ENCODE data around the gene TXNRD2.

Gene TXNRD2

GRCh38 chr22:19870153-19871022 lies 71.2 kb downstream of the TXNRD2 start:
- no peak for TF ChIP-seq CTCF (IDR thresholded peaks at IDR 0.05)
- Histone ChIP-seq H3K27me3 (no peaks in the 10 kb centered on the region), H3K27ac (no peak overlapping the region)

GRCh38 chr22:19869497-19870152 lies 72.0 kb downstream of the TXNRD2 start:
- Histone ChIP-seq H3K27ac (no peak overlapping the region), H3K27me3 (no peaks in the 10 kb centered on the region), H3K9me3 (no peaks in the 10 kb centered on the region), H3K36me3 (peaks cover 10% of the 10 kb centered on the region), H3K4me1 (ENCODE audit: control insufficient read depth in 1 of 2, insufficient read depth in 1 of 2, low read depth in 1 of 2, low read length in 1 of 2) (no peaks in the 10 kb centered on the region), H3K4me3 (ENCODE audit: low read depth in 1 of 2, low read length in 1 of 2) (no peak overlapping the region)
- no peak for TF ChIP-seq CTCF (IDR thresholded peaks at IDR 0.05)

More at GRCh38 chr22:19870153-19871022, 71.2 kb downstream of the TXNRD2 start:
- Histone ChIP-seq H3K36me3 (peaks cover 18% of the 10 kb centered on the region), H3K4me1 (ENCODE audit: control insufficient read depth in 1 of 2, insufficient read depth in 1 of 2, low read depth in 1 of 2, low read length in 1 of 2) (no peaks in the 10 kb centered on the region), H3K4me3 (ENCODE audit: low read depth in 1 of 2, low read length in 1 of 2) (no peak overlapping the region), H3K9me3 (no peaks in the 10 kb centered on the region)

GRCh38 chr22:19868773-19869471 lies 72.7 kb downstream of the TXNRD2 start:
- Histone ChIP-seq H3K36me3 (peaks cover 3% of the 10 kb centered on the region), H3K27ac (no peak overlapping the region)

GRCh38 chr22:19868333-19868732 lies 73.3 kb downstream of the TXNRD2 start:
- Histone ChIP-seq H3K9me3 (no peaks in the 10 kb centered on the region), H3K4me3 (ENCODE audit: low read depth in 1 of 2, low read length in 1 of 2) (no peak overlapping the region), H3K27ac (no peak overlapping the region), H3K4me1 (ENCODE audit: control insufficient read depth in 1 of 2, insufficient read depth in 1 of 2, low read depth in 1 of 2, low read length in 1 of 2) (no peaks in the 10 kb centered on the region), H3K27me3 (no peaks in the 10 kb centered on the region), H3K36me3 (no peaks in the 10 kb centered on the region)
- TF ChIP-seq CTCF (IDR thresholded peaks at IDR 0.05) = no peak

More at GRCh38 chr22:19868773-19869471, 72.7 kb downstream of the TXNRD2 start:
- no peaks in the 10 kb centered on the region for H3K27me3 ChIP-seq
- no peak overlapping the region for H3K4me3 ChIP-seq (ENCODE audit: low read depth in 1 of 2, low read length in 1 of 2)
- H3K9me3 ChIP-seq = no peaks in the 10 kb centered on the region
- no peaks in the 10 kb centered on the region for H3K4me1 ChIP-seq (ENCODE audit: control insufficient read depth in 1 of 2, insufficient read depth in 1 of 2, low read depth in 1 of 2, low read length in 1 of 2)
- TF ChIP-seq CTCF (IDR thresholded peaks at IDR 0.05) = no peak

GRCh38 chr22:19867617-19868016 lies 74.0 kb downstream of the TXNRD2 start:
- H3K27ac ChIP-seq = no peak overlapping the region
- H3K27me3 ChIP-seq = no peaks in the 10 kb centered on the region
- no peaks in the 10 kb centered on the region for H3K9me3 ChIP-seq
- H3K36me3 ChIP-seq = no peaks in the 10 kb centered on the region
- no peak for TF ChIP-seq CTCF (IDR thresholded peaks at IDR 0.05)
- no peaks in the 10 kb centered on the region for H3K4me1 ChIP-seq (ENCODE audit: control insufficient read depth in 1 of 2, insufficient read depth in 1 of 2, low read depth in 1 of 2, low read length in 1 of 2)
- no peak overlapping the region for H3K4me3 ChIP-seq (ENCODE audit: low read depth in 1 of 2, low read length in 1 of 2)
